ENCODE measurements around the gene HM13. TPM values are rescaled to one million over a fixed set of nuclear protein-coding genes. Genes with fewer than 3 reads are reported as not detected.

HM13 gene
- total and polyA plus RNA-seq, 2 donors (not counting 1 experiment from before 2014, with no cell fraction given): 73.2 to 85.1 TPM

GRCh38 chr20:31604567-31605030 lies 90.4 kb downstream of the HM13 start:
- H3K9ac ChIP-seq (ENCODE audit: low read length): peak overlapping the region; percentile 78
- H2AFZ ChIP-seq (ENCODE audit: insufficient read depth, low read depth, low read length, poor library complexity, severe bottlenecking): peak overlapping the region; percentile 76
- 0% methylated on average over 11 of the region's 14 CpGs for WGBS (ENCODE audit: insufficient coverage)
- peak overlapping the region; percentile 50 to 79 (median 66) for H3K4me3 ChIP-seq (ENCODE audit: control extremely low read depth in 1 of 5, extremely low read depth in 1 of 5, insufficient read depth in 1 of 5, low read depth in 2 of 5, low read length in 4 of 5)
- H3K4me2 ChIP-seq (replicated peaks; ENCODE audit: low read depth, low read length, poor library complexity, severe bottlenecking): peak overlapping the region; percentile 94
- peaks cover 0 to 4% (median 0%) of the 10 kb centered on the region in 3 donors for H3K9me3 ChIP-seq (ENCODE audit: control extremely low read depth in 1 of 3, control insufficient read depth in 2 of 3, insufficient read depth in 1 of 3, low read length in 2 of 3)
- H3K27ac ChIP-seq (ENCODE audit: low read length in 2 of 2): no peak overlapping the region
- Mint-ChIP-seq H3K4me1 (peaks cover 29% of the 10 kb centered on the region), H3K27me3 (peaks cover 41% of the 10 kb centered on the region), H3K4me3 (peak overlapping the region; percentile 96), H3K9me3 (ENCODE audit: insufficient read depth) (no peaks in the 10 kb centered on the region), H3K27ac (peak overlapping the region; percentile 74)
- ATAC-seq (ENCODE audit: low read depth) (no peak), DNase-seq (no peak)
- H3K79me2 ChIP-seq (ENCODE audit: control insufficient read depth, insufficient read depth, low read length): no peaks in the 10 kb centered on the region
- no peaks in the 10 kb centered on the region for H3K36me3 ChIP-seq (replicated peaks in 1 of 2; ENCODE audit: control extremely low read depth in 1 of 2, control insufficient read depth in 1 of 2, extremely low read depth in 1 of 2, insufficient read depth in 2 of 2, low read length in 1 of 2)
- ChIA-PET POLR2A (interaction anchor here (0.5 to 1.8 kb wide), 5 partner anchors 8 to 79 kb away, joined by 3 to 11 read pairs (median 6); no protein-coding TSS in a partner anchor), CTCF (interaction anchor here (1.3 to 4.8 kb wide), 9 partner anchors 8 to 119 kb away, joined by 5 to 55 read pairs (median 22); no protein-coding TSS in a partner anchor)
- intact Hi-C loops (cut with micrococcal nuclease): loop anchor here (1.0 to 2.0 kb wide), 5 partner anchors 9 to 118 kb away; partner anchors contain the start of genes BCL2L1 and HM13
- no peaks in the 10 kb centered on the region for H4K20me1 ChIP-seq (ENCODE audit: control insufficient read depth, insufficient read depth, low read length, poor library complexity, severe bottlenecking)
- peaks cover 24 to 26% of the 10 kb centered on the region in 2 donors for H3K4me1 ChIP-seq (ENCODE audit: control insufficient read depth in 2 of 2, insufficient read depth in 2 of 2, low read length in 2 of 2)
- TF ChIP-seq CTCF (IDR thresholded peaks at IDR 0.05): no peak
- no peak for TF ChIP-seq EZH2 (IDR thresholded peaks at IDR 0.05; ENCODE audit: borderline replicate concordance, insufficient read depth, low read depth, low read length, poor library complexity, severe bottlenecking)
- peaks cover 0 to 63% (median 35%) of the 10 kb centered on the region in 4 experiments for H3K27me3 ChIP-seq (replicated peaks in 1 of 4; ENCODE audit: control extremely low read depth in 1 of 4, control insufficient read depth in 3 of 4, insufficient read depth in 4 of 4, low read length in 3 of 4)
